ENCODE data around the gene TGM2.

- TF ChIP-seq POLR2A (IDR thresholded peaks at IDR 0.05; ENCODE audit: low read depth, low read length) = no peak
- TF ChIP-seq TAF1 (IDR thresholded peaks at IDR 0.05; ENCODE audit: borderline replicate concordance, low read depth, low read length) = no peak
Measured at GRCh38 chr20:38109591-38110524, 55.2 kb downstream of the TGM2 start.
